ENCODE results near the gene TEX10. TPM values are rescaled to one million over a fixed set of nuclear protein-coding genes. Genes with fewer than 3 reads are reported as not detected.

The TEX10 gene
- total RNA-seq, 1 experiment from 2014 or later, result 25.7 TPM

Other genes starting within 250 kb of the TEX10 start
- gene MSANTD3, start 74.2 kb upstream of the TEX10 start, total RNA-seq (2014; rRNA removed; shearing (Covaris generic)), result 73.3 and 79.4 TPM in 2 replicates
- gene TMEFF1, start 120.2 kb upstream of the TEX10 start, total RNA-seq (2014; rRNA removed; shearing (Covaris generic)), result 1.3 and 9.3 TPM in 2 replicates
- gene CAVIN4, start 225.1 kb upstream of the TEX10 start, total RNA-seq (2014; rRNA removed; shearing (Covaris generic)), result 0.38 and 0.87 TPM in 2 replicates

All from SJSA1 (cell line).